MM.1S (cell line): ENCODE measurements around the gene FES.
A peak's percentile ranks its signal among the peaks of the same experiment; 100 is the strongest.

Experiments used
- DNase-seq: peaks from one replicate; pipeline ENCODE4 v3.0.0-alpha.2; 2015
- H2AFZ ChIP-seq: fragments of 300-600 bp; sonication (generic); 2 replicates; pipeline ENCODE4 v1.6.0; 2016; ENCODE audit warnings: antibody characterized with exemption, low read length
- H3F3A ChIP-seq: fragments of 300-600 bp; sonication (generic); 2 replicates; pipeline ENCODE4 v1.6.1; 2016; ENCODE audit warnings: mild to moderate bottlenecking, antibody characterized with exemption, low read length, moderate library complexity, mixed read lengths; ENCODE audit not compliant: insufficient read depth
- H3K27ac ChIP-seq: fragments of 300-600 bp; sonication (generic); 2 replicates; pipeline ENCODE4 v1.5.1; 2016; ENCODE audit warnings: mild to moderate bottlenecking, low read length
- H3K27me3 ChIP-seq: fragments of 300-600 bp; sonication (generic); replicated peaks from 2 replicates; pipeline ENCODE4 v1.6.0; 2016; ENCODE audit warnings: low read length; ENCODE audit not compliant: insufficient read depth
- H3K36me3 ChIP-seq: fragments of 300-600 bp; sonication (generic); replicated peaks from 2 replicates; pipeline ENCODE4 v1.6.1; 2016; ENCODE audit warnings: mild to moderate bottlenecking, low read length, mixed read lengths; ENCODE audit not compliant: insufficient read depth
- H3K4me1 ChIP-seq: fragments of 300-600 bp; sonication (generic); 2 replicates; pipeline ENCODE4 v1.6.1; 2016; ENCODE audit warnings: low read length, mixed read lengths
- H3K4me2 ChIP-seq: fragments of 300-600 bp; sonication (generic); 2 replicates; pipeline ENCODE4 v1.6.0; 2016; ENCODE audit warnings: low read depth, low read length
- H3K4me3 ChIP-seq: fragments of 300-600 bp; sonication (generic); 2 replicates; pipeline ENCODE4 v1.5.1; 2016; ENCODE audit warnings: low read length, mixed read lengths
- H3K79me2 ChIP-seq: fragments of 300-600 bp; sonication (generic); 2 replicates; pipeline ENCODE4 v1.6.1; 2016; ENCODE audit warnings: mixed run types, low read length, mixed read lengths
- H3K9ac ChIP-seq: fragments of 300-600 bp; sonication (generic); 2 replicates; pipeline ENCODE4 v1.6.1; 2016; ENCODE audit warnings: low read length, mixed read lengths
- H3K9me2 ChIP-seq: fragments of 300-600 bp; sonication (generic); replicated peaks from 2 replicates; pipeline ENCODE4 v1.6.1; 2016; ENCODE audit warnings: mild to moderate bottlenecking, low read length, mixed read lengths; ENCODE audit not compliant: insufficient read depth
- H3K9me3 ChIP-seq: fragments of 300-600 bp; sonication (generic); replicated peaks from 2 replicates; pipeline ENCODE4 v1.6.1; 2016; ENCODE audit warnings: mild to moderate bottlenecking, low read length, mixed read lengths; ENCODE audit not compliant: insufficient read depth
- H4K20me1 ChIP-seq: fragments of 300-600 bp; sonication (generic); 2 replicates; pipeline ENCODE4 v1.6.1; 2016; ENCODE audit warnings: mild to moderate bottlenecking, low read length, moderate library complexity, mixed read lengths; ENCODE audit not compliant: insufficient read depth
- CTCF ChIP-seq: fragments of 300-600 bp; sonication (generic); IDR thresholded peaks from 2 replicates; pipeline ENCODE4 v1.5.1; 2016; ENCODE audit warnings: antibody characterized with exemption, low read length, mixed read lengths
- EZH2 ChIP-seq: fragments of 300-600 bp; sonication (generic); optimal IDR thresholded peaks from 2 replicates; pipeline ENCODE3; 2017; ENCODE audit warnings: low read depth, mild to moderate bottlenecking, antibody characterized with exemption, low read length, mixed read lengths
- EZH2phosphoT487 ChIP-seq: fragments of 300-600 bp; sonication (generic); IDR thresholded peaks from 2 replicates; pipeline ENCODE4 v1.6.1; 2018; ENCODE audit warnings: antibody characterized with exemption, low read length

The FES gene

DNA sequence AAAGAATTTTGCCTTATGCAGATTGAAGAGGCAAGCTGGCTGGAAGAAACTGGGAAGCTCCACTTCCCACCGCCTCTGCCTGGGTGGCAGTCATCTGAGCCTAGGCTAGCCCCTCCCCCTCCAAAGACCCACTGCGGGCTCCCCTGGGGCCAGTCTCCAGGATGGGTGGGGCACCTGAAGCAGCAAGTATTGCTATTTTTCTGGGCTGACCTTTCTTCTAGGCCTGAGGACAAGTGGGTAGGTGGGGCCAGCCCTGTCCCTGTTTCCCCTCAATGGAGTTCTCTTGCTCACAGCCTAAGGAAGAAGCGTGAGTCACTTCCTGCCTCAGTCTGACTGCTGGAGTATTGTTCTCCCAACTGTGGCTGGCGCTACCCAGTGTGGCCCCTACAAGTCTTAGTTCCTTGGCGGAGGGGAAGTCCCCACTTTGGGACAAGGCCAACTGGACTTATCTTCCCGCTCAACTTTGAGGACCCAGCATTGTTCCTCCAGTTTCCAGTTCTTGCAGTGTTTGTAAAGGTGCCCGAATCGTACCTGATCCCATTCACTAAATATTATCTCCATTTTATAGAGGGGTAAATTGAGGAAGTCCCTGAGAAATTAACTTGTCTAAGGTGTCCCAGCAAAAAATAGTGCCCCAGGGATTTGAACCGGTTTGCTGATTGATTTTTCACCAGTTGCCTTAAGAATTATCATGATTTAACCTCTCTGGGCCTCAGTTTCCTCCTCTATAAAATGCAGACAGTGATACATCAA lies 14.5 kb upstream of the FES start:
- Histone ChIP-seq H3K27me3 (no peaks in the 10 kb centered on the region), H4K20me1 (no peaks in the 10 kb centered on the region), H3K79me2 (peaks cover 27% of the 10 kb centered on the region), H3K9me2 (no peaks in the 10 kb centered on the region), H3K36me3 (no peaks in the 10 kb centered on the region), H3F3A (peaks cover 12% of the 10 kb centered on the region; the same call in 1 of the 2 replicates), H2AFZ (no peak overlapping the region), H3K4me3 (no peak overlapping the region), H3K9ac (no peak overlapping the region), H3K27ac (no peak overlapping the region), H3K4me2 (no peak overlapping the region), H3K4me1 (no peaks in the 10 kb centered on the region; the same call in 1 of the 2 replicates), H3K9me3 (no peaks in the 10 kb centered on the region)
- DNase-seq = no peak
- TF ChIP-seq EZH2phosphoT487 = no peak
- no peak for TF ChIP-seq EZH2
- no peak for TF ChIP-seq CTCF

DNA sequence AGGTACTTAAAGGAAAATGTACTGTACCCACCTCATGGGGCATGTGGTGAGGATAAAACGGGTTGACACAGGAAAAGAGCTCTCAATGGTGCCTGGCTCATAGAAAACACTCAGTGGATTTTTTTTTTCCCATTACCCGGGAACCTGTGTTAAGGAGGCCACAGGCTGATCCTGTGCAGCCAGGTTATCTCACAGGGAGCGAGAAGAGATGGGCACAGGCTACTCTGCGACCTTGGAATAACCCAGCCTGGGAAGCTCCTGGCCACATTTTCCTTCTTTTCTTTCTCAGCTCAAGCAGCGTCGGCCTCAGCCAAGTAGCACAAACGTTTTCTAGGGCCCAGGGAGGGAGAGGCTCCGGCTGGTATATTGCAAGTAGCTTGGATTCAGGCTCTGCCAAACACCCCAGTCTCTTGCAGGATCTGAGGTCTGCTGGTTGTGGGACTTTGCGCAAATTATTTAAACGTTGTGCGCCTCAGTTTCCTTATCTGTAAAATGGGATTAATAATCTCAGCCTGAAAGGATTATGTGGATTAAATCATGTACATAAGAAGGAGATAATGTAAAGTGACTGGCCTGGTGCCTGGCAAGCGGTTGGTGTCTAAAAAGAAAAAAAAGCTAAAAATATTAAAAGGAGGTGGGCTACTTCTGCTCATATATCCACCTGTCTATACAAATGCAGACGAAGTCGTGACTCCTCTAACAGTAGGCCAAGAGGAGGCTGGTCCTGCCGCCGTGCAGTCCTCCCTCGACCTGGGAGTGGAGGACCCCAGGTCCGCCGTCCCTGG lies 13.8 kb upstream of the FES start:
- peak overlapping the region; percentile 84 for H3K4me2 ChIP-seq
- H3K9ac ChIP-seq = peak overlapping the region; percentile 72; the same call in 1 of the 2 replicates
- DNase-seq = no peak
- no peaks in the 10 kb centered on the region for H3K27me3 ChIP-seq
- H3K4me1 ChIP-seq = no peaks in the 10 kb centered on the region; the same call in 1 of the 2 replicates
- no peaks in the 10 kb centered on the region for H3K9me2 ChIP-seq
- H3K36me3 ChIP-seq = no peaks in the 10 kb centered on the region
- no peaks in the 10 kb centered on the region for H4K20me1 ChIP-seq
- no peak for TF ChIP-seq CTCF
- TF ChIP-seq EZH2phosphoT487 = no peak
- no peak for TF ChIP-seq EZH2
- H3K27ac ChIP-seq = no peak overlapping the region
- H3K9me3 ChIP-seq = no peaks in the 10 kb centered on the region
- peaks cover 29% of the 10 kb centered on the region for H3K79me2 ChIP-seq
- H3K4me3 ChIP-seq = peak overlapping the region; percentile 69
- H3F3A ChIP-seq = peaks cover 12% of the 10 kb centered on the region; the same call in 1 of the 2 replicates
- H2AFZ ChIP-seq = peak overlapping the region; percentile 64

DNA sequence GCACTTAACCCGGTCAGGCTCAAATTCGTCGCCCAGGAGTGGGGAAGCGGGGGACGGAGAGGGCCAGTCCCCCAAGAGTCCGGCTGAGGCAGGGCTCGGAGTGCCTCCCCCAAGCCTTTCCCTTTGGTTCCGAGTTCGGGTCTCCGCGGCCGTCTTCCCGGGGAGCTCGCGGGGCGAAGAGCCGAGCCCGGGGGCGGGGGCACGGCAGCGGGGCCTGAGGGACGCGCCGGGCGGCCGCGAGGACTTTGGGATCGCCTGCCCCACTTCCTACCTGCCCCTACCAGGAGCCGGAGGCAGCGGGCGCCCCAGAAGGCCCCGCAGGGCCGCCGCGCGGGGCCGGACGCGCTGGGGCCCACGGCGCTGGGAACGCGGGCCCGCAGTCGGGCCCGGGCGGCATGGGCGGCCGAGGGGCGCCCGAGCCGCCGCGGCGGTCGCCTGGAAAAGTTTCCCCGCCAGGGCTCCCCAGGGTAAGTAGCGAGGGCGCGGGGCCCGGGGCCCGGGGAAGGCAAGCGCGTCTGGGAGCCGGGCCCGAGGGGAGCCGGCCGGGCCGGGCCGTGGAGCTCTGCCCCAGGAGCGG lies 13.1 kb upstream of the FES start:
- peak overlapping the region; percentile 69 for H3K4me3 ChIP-seq
- no peaks in the 10 kb centered on the region for H3K9me3 ChIP-seq
- H3F3A ChIP-seq = peaks cover 12% of the 10 kb centered on the region; the same call in 1 of the 2 replicates
- DNase-seq = peak; percentile 15
- H4K20me1 ChIP-seq = no peaks in the 10 kb centered on the region
- no peaks in the 10 kb centered on the region for H3K27me3 ChIP-seq
- H2AFZ ChIP-seq = peak overlapping the region; percentile 64
- no peaks in the 10 kb centered on the region for H3K36me3 ChIP-seq
- H3K9me2 ChIP-seq = no peaks in the 10 kb centered on the region
- TF ChIP-seq CTCF = no peak
- TF ChIP-seq EZH2 = no peak
- TF ChIP-seq EZH2phosphoT487 = no peak
- no peak overlapping the region for H3K27ac ChIP-seq
- peak overlapping the region; percentile 84 for H3K4me2 ChIP-seq
- H3K9ac ChIP-seq = peak overlapping the region; percentile 72; the same call in 1 of the 2 replicates
- no peaks in the 10 kb centered on the region; the same call in 1 of the 2 replicates for H3K4me1 ChIP-seq
- peaks cover 29% of the 10 kb centered on the region for H3K79me2 ChIP-seq
